Neural progenitor cell (in vitro differentiated cells): ENCODE data around the gene BTBD9.
"Not testable (repeated sequence)": the region's sequence is repeated elsewhere in the genome, so short reads cannot be mapped to it uniquely, and the experiment has no call there.

Source experiments
- CTCF ChIP-seq: fragments of 200-600 bp; sonication (generic); IDR thresholded peaks from 2 replicates; pipeline ENCODE4 v1.5.1; 2017; ENCODE audit warnings: antibody characterized with exemption, mild to moderate bottlenecking
- EZH2 ChIP-seq: fragments of 200-600 bp; sonication (generic); IDR thresholded peaks from 2 replicates; pipeline ENCODE4 v1.6.1; 2017; ENCODE audit warnings: antibody characterized with exemption, mild to moderate bottlenecking, moderate library complexity
- EZH2phosphoT487 ChIP-seq: fragments of 200-600 bp; sonication (generic); IDR thresholded peaks from 2 replicates; pipeline ENCODE4 v1.6.1; 2017; ENCODE audit warnings: antibody characterized with exemption

GRCh38 chr6:38124224-38124926 lies 515.4 kb downstream of the BTBD9 start:
- not testable (repeated sequence) for TF ChIP-seq CTCF, EZH2, EZH2phosphoT487
